Measurements from ENCODE around the gene OXA1L.
A peak's percentile ranks its signal among the peaks of the same experiment; 100 is the strongest.
"Not testable (repeated sequence)": the region's sequence is repeated elsewhere in the genome, so short reads cannot be mapped to it uniquely, and the experiment has no call there.

The OXA1L gene

GRCh38 chr14:22766457-22767322 is at the start of gene OXA1L:
Gene OXA1L (plus strand): TSS chr14:22766688. CDS start chr14:22766702, 14 bp downstream.
- DNase-seq: peak; percentile 95

DNA sequence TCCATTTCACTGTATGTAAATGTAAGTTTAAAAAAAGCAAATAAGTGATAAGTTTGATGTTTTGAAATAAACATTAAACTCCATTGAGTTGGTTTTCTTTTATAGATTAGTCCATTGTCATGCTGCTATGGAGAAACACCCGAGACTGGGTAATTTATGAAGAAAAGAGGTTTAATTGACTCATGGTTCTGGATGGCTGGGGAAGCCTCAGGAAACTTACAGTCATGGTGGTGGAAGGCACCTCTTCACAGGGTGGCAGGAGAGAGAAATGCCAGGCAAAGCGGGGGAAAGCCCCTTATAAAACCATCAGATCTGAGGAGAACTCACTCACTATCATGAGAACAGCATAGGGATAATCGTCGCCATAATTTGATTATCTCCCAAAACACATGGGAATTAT is 48.4 kb upstream of the OXA1L start:
- no peak for DNase-seq

DNA sequence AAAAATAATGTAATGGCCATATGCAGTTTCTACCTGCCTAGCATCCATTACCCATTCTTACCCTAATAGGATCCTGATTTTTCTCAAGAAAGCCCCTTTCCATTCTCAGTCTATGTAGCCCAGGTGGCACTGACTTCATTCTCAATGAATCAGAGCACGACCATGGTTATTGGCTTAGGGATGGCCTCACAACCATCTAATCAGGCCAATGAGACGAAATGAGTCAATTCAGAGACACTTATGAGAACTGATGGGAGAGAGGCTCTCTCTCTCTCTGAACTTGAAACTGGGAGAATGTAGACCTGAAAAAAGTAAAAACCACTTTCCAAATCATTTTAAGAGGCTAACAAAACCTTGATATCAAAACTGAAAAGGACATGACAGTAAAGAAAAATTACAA is 45.3 kb upstream of the OXA1L start:
- DNase-seq: no peak

DNA sequence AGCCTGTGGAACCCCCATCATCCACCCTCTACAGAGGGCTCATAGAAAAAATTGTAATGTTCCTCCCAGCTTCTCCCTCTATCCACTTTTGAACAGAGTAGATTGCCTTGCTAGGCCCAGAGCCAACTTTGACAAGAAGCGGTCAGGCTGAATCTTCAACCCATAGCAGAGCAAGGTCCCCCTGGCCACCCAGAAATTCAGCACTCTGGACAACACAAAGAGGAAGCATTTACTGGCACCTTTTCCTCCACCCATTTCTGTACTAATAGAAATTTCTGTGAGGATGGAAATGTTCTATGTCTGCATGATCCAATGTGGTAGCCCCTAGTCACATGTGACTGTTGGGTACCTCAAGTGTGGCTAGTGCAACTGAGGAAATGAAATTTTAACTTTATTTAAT is 42.7 kb upstream of the OXA1L start:
- DNase-seq: no peak

- not testable (repeated sequence) for DNase-seq
Measured at GRCh38 chr14:22724847-22725246, 41.6 kb upstream of the OXA1L start.

DNA sequence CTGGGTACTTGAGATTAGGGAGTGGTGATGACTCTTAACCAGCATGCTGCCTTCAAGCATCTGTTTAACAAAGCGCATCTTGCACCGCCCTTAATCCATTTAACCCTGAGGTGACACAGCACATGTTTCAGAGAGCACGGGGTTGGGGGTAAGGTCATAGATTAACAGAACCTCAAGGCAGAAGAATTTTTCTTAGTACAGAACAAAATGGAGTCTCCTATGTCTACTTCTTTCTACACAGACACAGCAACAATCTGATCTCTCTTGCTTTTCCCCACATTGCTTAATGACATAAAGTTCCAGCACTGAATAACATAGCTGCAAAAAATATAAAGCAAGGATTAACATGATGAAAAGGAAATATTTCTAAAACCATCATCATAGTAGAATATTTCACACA is 41.1 kb upstream of the OXA1L start:
- not testable (repeated sequence) for DNase-seq

DNA sequence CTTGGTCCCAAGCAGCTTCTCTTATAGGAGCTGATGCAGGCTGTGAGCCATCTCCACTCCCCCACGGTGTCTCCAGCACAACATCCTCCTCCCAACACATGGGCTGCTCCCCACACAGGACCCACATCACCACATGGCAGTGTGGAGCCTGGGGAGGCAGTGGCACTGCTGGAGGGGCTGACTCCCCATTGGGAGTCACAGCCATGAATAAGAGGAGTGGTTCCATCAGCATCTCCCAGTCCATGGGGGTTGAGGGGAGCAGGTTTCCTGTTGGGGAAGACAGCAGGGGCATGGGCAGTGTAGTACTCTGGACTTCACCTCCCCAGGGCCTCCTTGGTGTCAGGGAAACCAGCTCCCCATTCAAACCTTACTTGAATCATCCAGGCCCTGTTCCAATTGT is 40.5 kb upstream of the OXA1L start:
- DNase-seq: no peak

DNA sequence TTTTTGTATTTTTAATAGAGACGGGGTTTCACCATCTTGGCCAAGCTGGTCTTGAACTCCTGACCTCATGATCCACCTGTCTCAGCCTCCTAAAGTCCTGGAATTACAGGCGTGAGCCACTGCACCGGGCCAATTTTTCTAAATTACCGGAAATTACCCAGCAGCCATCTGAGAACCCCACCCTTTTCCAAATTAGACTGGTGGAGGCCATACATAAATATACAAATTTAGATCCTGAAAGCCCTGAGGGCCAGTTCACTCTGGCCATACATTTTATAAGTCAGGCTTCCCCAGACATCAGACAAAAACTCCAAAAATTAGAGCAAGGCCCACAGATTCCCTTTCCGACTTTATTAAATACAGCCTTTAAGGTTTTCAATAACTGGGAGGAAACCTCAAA is 34.4 kb upstream of the OXA1L start:
- not testable (repeated sequence) for DNase-seq

GRCh38 chr14:22733829-22734228 is 32.7 kb upstream of the OXA1L start:
- DNase-seq: no peak

- DNase-seq: no peak
Measured at GRCh38 chr14:22735096-22735495, 31.4 kb upstream of the OXA1L start.

DNA sequence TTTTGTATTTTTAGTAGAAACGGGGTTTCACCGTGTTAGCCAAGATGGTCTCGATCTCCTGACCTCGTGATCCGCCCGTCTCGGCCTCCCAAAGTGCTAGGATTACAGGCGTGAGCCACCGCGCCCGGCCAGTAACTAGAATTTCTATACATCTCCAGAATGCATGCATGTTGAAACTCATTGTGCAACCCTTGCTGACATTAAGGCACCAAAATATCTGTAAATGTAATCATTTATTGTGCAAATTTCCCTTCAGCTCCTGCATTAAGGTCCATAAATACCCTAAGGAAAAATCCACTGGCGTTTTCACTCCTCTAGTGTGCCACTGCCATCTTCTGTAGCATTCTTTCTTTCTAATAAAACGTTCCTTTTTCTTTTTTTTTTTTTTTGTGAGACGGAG is 30.1 kb upstream of the OXA1L start:
- DNase-seq: not testable (repeated sequence)

- no peak for DNase-seq
Measured at GRCh38 chr14:22737052-22737451, 29.4 kb upstream of the OXA1L start.

DNA sequence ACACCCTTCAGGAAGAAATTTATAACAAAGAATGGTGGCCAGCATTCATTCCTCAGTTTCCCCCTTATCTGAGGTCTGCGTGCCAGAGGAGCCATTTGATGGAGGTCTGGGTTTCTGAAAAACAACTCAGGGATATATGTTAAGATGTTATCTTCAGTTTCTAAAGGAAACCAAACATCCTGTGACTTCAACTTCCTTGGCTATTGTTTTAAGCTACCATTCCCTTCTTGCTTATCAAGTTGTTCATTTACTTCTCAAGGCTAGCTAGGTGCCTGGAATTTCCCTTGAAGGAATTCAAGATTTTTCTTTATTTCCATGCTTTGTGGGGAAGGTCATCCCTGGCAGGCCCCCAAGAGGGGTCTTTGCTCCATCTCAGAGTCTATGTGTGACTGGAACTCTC is 27.1 kb upstream of the OXA1L start:
- no peak for DNase-seq

GRCh38 chr14:22740020-22740419 is 26.5 kb upstream of the OXA1L start:
- DNase-seq: no peak

- no peak for DNase-seq
Measured at GRCh38 chr14:22747769-22748168, 18.7 kb upstream of the OXA1L start.

DNA sequence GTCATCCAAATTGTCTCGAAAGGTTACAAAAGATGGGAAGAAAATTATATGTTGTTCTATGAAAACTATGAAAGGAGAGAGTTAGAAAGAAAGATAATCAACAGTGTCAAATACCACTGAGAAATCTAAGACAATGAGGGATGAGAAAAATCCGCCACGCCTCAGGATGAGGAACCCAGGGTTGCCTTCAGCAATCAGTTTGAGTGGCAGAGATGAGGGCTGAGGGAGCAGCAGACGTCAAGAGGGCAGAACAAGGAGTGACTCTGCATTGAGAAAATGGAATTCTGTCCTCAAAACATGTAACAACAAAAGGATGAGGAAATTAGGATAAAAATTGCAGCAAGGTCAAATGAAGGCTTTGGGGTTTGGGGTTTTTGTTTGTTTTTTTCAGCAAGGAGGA is 18.3 kb upstream of the OXA1L start:
- DNase-seq: no peak

DNA sequence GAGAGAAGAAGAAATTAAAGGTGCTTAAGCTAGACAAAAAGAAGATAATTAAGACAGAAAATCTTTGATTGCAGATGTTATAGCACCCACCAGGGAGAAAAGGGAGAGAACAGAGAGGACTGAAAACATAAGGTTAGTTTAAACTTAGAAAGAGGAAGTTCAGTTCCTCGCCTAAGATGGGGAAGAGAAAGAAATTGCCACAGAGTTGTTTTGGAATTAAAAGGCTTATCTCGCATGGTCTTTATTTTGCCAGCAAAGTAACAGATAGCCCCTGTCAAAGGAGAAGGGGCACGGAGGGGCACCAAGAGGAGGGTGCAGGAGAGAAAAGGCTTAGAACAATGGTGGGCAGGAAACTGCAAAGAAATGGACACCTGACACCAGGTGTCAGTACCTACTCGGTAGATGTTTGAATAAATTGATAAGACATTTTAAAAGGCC is 17.8 kb upstream of the OXA1L start:
- DNase-seq: peak; percentile 67 to 75

DNA sequence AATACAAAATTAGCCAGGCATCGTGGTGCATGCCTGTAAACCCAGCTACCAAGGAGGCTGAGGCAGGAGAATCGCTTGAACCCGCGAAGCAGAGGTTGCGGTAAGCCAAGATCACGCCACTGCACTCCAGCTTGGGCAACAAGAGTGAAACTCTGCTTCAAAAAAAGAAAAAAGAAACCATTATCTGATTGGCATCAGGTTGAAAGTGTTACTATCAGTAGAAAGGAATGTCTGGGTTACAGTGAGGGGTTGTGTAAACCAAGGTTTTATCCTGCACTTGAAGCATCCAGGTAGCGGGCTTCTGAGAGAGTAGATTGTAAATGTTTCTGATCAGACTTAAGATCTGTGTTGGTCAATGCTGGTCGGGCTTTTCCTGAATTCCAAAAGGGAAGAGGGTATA is 14.1 kb upstream of the OXA1L start:
- no peak for DNase-seq

DNA sequence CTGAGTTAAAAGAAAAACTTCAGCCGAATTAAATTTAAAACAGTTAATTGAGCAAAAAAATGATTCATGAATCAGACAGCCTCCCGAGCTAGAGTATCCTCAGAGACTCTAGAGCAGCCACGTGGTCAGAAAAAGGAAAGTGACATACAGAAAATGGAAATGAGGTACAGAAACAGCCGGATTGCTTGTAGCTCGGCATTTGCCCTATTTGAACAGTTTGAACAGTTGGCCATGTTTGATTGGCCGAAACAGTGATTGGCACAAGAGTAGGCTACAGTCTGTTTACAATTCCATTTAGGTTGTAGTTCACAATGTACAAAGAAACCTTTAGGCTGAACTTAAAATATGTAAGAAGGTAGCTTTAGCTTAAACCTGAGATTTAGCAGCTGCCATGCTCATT is 12.9 kb upstream of the OXA1L start:
- no peak for DNase-seq

- not testable (repeated sequence) for DNase-seq
Measured at GRCh38 chr14:22757972-22758650, 8.4 kb upstream of the OXA1L start.

DNA sequence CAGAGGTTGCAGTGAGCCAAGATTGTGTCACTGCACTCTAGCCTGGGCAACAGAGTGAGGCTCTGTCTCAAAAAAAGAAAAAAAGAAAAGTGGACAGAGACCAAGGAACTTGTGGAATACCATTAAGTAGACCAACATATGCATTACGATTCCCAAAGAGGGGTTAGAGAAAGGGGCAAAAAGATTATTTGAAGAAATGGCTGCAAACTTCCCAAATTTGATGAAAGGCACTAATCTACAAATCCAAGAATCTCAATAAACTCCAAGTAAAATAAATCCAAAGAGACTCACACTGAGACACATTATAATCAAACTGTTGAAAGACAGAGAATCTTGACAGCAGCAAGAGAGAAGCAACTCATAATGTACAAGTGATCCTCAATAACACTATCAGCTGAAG is 4.8 kb upstream of the OXA1L start:
- no peak for DNase-seq

DNA sequence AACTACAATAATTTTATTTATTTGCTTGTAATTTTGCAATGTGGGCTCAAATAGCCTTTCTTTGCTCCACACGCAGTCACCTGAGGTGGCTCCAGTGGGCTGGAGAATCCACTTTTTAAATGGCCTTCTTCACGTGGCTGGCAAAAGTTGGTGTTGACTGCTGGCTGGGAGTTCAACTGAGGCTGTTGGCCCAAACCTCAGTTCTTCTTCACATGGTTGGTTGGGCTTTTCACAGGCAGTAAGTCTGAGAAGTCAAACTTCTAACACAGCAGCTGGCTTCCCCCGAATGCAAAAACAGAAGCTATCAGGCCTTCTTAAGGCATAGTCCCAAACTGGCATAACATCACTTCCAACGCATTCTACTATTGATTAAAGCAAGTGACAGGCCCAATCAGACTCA is 2.1 kb upstream of the OXA1L start:
- no peak for DNase-seq

DNA sequence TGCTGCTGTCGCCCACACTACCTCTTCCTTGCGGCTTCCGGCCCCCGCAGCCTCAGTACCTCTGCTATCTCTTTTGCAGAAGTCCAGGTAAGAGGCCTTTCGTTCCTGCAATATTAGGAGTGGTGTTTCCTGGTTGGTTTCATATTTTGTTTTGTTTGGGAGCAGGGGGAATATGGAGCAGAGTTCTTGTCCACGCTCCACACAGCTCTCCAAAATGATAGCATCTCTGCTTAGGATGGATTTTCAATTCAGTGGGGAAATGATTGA is 768 bp downstream of the OXA1L start:
- DNase-seq: no peak

DNA sequence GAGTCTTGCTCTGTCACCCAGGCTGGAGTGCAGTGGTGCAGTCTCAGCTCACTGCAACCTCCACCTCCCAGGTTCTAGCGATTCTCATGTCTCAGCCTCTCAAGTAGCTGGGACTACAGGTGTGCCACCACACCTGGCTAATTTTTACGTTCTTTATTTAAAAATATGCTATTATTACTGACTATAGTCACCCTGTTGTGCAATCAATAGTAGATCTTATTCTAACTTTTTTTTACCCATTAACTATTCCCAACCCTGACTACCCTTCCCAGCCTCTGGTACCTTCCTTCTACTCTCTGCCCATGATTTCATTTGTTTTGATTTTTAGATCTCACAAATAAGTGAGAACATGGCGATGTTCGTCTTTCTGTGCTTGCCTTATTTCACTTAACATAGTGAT is 2.5 kb downstream of the OXA1L start:
- DNase-seq: no peak

GRCh38 chr14:22769369-22769768 is 2.9 kb downstream of the OXA1L start:
- DNase-seq: no peak

All from AML-193 (cell line).